Hepatocyte (in vitro differentiated cells): ENCODE data around the gene G6PC2. TPM values are rescaled to one million over a fixed set of nuclear protein-coding genes. Genes with fewer than 3 reads are reported as not detected.
A peak's percentile ranks its signal among the peaks of the same experiment; 100 is the strongest.

ENCODE experiments used
- DNase-seq: peaks from one replicate; pipeline ENCODE4 v3.0.0-alpha.2; 2016; ENCODE audit warnings: low spot score
- H2AFZ ChIP-seq: fragments of 200-600 bp; sonication (generic); 2 replicates; pipeline ENCODE4 v1.6.0; 2016; ENCODE audit warnings: antibody characterized with exemption, mild to moderate bottlenecking
- H3K27ac ChIP-seq: fragments of 200-600 bp; sonication (generic); 2 replicates; pipeline ENCODE4 v1.5.1; 2016; ENCODE audit warnings: mild to moderate bottlenecking
- H3K27me3 ChIP-seq: fragments of 200-600 bp; sonication (generic); 2 replicates; pipeline ENCODE4 v1.6.1; 2016
- H3K36me3 ChIP-seq: fragments of 200-600 bp; sonication (generic); replicated peaks from 2 replicates; pipeline ENCODE4 v1.5.1; 2016; ENCODE audit warnings: low read depth; ENCODE audit not compliant: insufficient read depth
- H3K4me1 ChIP-seq: fragments of 200-600 bp; sonication (generic); 2 replicates; pipeline ENCODE4 v1.5.1; 2016; ENCODE audit warnings: mild to moderate bottlenecking, moderate library complexity; ENCODE audit not compliant: insufficient read depth
- H3K4me2 ChIP-seq: fragments of 200-600 bp; sonication (generic); 2 replicates; pipeline ENCODE4 v1.6.0; 2016
- H3K4me3 ChIP-seq: fragments of 200-600 bp; sonication (generic); 2 replicates; pipeline ENCODE4 v1.5.1; 2016; ENCODE audit warnings: mild to moderate bottlenecking
- H3K79me2 ChIP-seq: fragments of 200-600 bp; sonication (generic); 2 replicates; pipeline ENCODE4 v1.6.0; 2017; ENCODE audit warnings: mild to moderate bottlenecking
- H3K9me2 ChIP-seq: fragments of 200-600 bp; sonication (generic); replicated peaks from 2 replicates; pipeline ENCODE4 v1.6.0; 2017; ENCODE audit warnings: mild to moderate bottlenecking; ENCODE audit not compliant: insufficient read depth
- H3K9me3 ChIP-seq: fragments of 200-600 bp; sonication (generic); 2 replicates; pipeline ENCODE4 v1.5.1; 2016; ENCODE audit warnings: low read depth, mild to moderate bottlenecking
- H4K20me1 ChIP-seq: fragments of 200-600 bp; sonication (generic); 2 replicates; pipeline ENCODE4 v1.6.0; 2016; ENCODE audit warnings: mild to moderate bottlenecking; ENCODE audit not compliant: insufficient read depth, poor library complexity, severe bottlenecking
- CTCF ChIP-seq: fragments of 200-600 bp; sonication (generic); IDR thresholded peaks from 2 replicates; pipeline ENCODE4 v1.5.1; 2016; ENCODE audit warnings: antibody characterized with exemption, mild to moderate bottlenecking; ENCODE audit not compliant: poor library complexity
- EZH2 ChIP-seq: fragments of 200-600 bp; sonication (generic); IDR thresholded peaks from 2 replicates; pipeline ENCODE4 v1.6.1; 2016; ENCODE audit warnings: antibody characterized with exemption, mild to moderate bottlenecking, borderline replicate concordance
- EZH2phosphoT487 ChIP-seq: fragments of 200-600 bp; sonication (generic); IDR thresholded peaks from one replicate; pipeline ENCODE4 v1.6.1; 2018; ENCODE audit warnings: antibody characterized with exemption, mild to moderate bottlenecking, low read depth, moderate library complexity; ENCODE audit not compliant: unreplicated experiment, severe bottlenecking
- WGBS: methylation state at CpG from one replicate; pipeline ENCODE4 v1.1.6; 2016; ENCODE audit warnings: low lambda C conversion rate; ENCODE audit errors: missing lambda C conversion rate; 5-methylcytosine and 5-hydroxymethylcytosine counted together
- polyA plus RNA-seq: library from polyadenylated mRNA; unstranded; fragments of >200 nt; fragmentation: Nextera tagmentation; extraction: Ambion mirVana; gene quantifications from 2 replicates; pipeline ENCODE4 v1.2.1, GENCODE V29; 2016
- total RNA-seq: library from RNA; depleted of rRNA; stranded (reverse); fragments of >200 nt; gene quantifications from 2 replicates; pipeline ENCODE4 v1.2.3, GENCODE V29; 2014

G6PC2 gene
- total and polyA plus RNA-seq, 2 experiments from 2014 or later, result not detected

GRCh38 chr2:168948621-168949212 is 47.6 kb downstream of the G6PC2 start:
- Histone ChIP-seq H2AFZ (no peak overlapping the region), H3K36me3 (no peaks in the 10 kb centered on the region), H3K4me3 (no peak overlapping the region), H3K4me1 (no peaks in the 10 kb centered on the region), H3K4me2 (no peak overlapping the region), H3K27me3 (no peaks in the 10 kb centered on the region), H3K79me2 (no peaks in the 10 kb centered on the region), H3K9me2 (no peaks in the 10 kb centered on the region), H4K20me1 (no peaks in the 10 kb centered on the region), H3K9me3 (no peaks in the 10 kb centered on the region), H3K27ac (no peak overlapping the region)
- TF ChIP-seq EZH2phosphoT487, result no peak
- peak; percentile 43 for TF ChIP-seq CTCF
- no peak for TF ChIP-seq EZH2
- 58% methylated on average over 6 of the region's 6 CpGs for WGBS
- DNase-seq, result peak; percentile 8

GRCh38 chr2:168949324-168949723 is 48.2 kb downstream of the G6PC2 start:
- no peak overlapping the region for H3K27ac ChIP-seq
- no peak overlapping the region for H3K4me2 ChIP-seq
- H3K4me1 ChIP-seq, result no peaks in the 10 kb centered on the region
- H3K79me2 ChIP-seq, result no peaks in the 10 kb centered on the region
- 96% methylated on average over 1 of the region's 1 CpG for WGBS
- no peaks in the 10 kb centered on the region for H3K9me3 ChIP-seq
- H2AFZ ChIP-seq, result no peak overlapping the region
- no peaks in the 10 kb centered on the region for H3K9me2 ChIP-seq
- no peaks in the 10 kb centered on the region for H4K20me1 ChIP-seq
- no peak for TF ChIP-seq EZH2
- no peak overlapping the region for H3K4me3 ChIP-seq
- H3K36me3 ChIP-seq, result no peaks in the 10 kb centered on the region
- no peaks in the 10 kb centered on the region for H3K27me3 ChIP-seq
- DNase-seq, result no peak

- 83% methylated on average over 1 of the region's 1 CpG for WGBS
- H2AFZ ChIP-seq, result no peak overlapping the region
- no peaks in the 10 kb centered on the region for H3K36me3 ChIP-seq
- no peaks in the 10 kb centered on the region for H3K79me2 ChIP-seq
- DNase-seq, result no peak
- H3K9me2 ChIP-seq, result no peaks in the 10 kb centered on the region
- H3K4me1 ChIP-seq, result no peaks in the 10 kb centered on the region
- H3K4me2 ChIP-seq, result no peak overlapping the region
- H3K4me3 ChIP-seq, result no peak overlapping the region
- H3K9me3 ChIP-seq, result no peaks in the 10 kb centered on the region
- H3K27ac ChIP-seq, result no peak overlapping the region
- no peaks in the 10 kb centered on the region for H3K27me3 ChIP-seq
- H4K20me1 ChIP-seq, result no peaks in the 10 kb centered on the region
- TF ChIP-seq EZH2 (no peak), CTCF (no peak), EZH2phosphoT487 (no peak)
Measured at GRCh38 chr2:168951871-168952270, 50.8 kb downstream of the G6PC2 start.

- Histone ChIP-seq H3K27ac (no peak overlapping the region), H3K27me3 (no peaks in the 10 kb centered on the region), H3K4me3 (no peak overlapping the region), H4K20me1 (no peaks in the 10 kb centered on the region), H3K36me3 (no peaks in the 10 kb centered on the region), H3K9me2 (no peaks in the 10 kb centered on the region), H3K4me2 (no peak overlapping the region), H3K9me3 (no peaks in the 10 kb centered on the region), H3K79me2 (no peaks in the 10 kb centered on the region), H2AFZ (no peak overlapping the region), H3K4me1 (no peaks in the 10 kb centered on the region)
- TF ChIP-seq EZH2, result no peak
- no peak for TF ChIP-seq CTCF
- TF ChIP-seq EZH2phosphoT487, result no peak
- WGBS, result 81% methylated on average over 1 of the region's 1 CpG
- no peak for DNase-seq
Measured at GRCh38 chr2:168952424-168952823, 51.3 kb downstream of the G6PC2 start.
